HepG2 (cell line): ENCODE data around the gene PRODH. TPM values are rescaled to one million over a fixed set of nuclear protein-coding genes. Genes with fewer than 3 reads are reported as not detected.

ENCODE experiments used
- ATAC-seq: fragments of 200-7000 bp; cut with Tn5 transposase; 3 replicates; pipeline ENCODE4 v1.9.1; 2020; ENCODE audit warnings: mild to moderate bottlenecking, moderate library complexity
- Bru-seq: library from RNA; stranded (reverse); fragments of 400-500 nt; gene quantifications from one replicate; lab custom pipeline; 2021; lab: Mats Ljungman, UMichigan
- BruChase-seq, 2 experiments: library from RNA; stranded (reverse); fragments of 400-500 nt; gene quantifications; one replicate each; lab custom pipeline; 2021; lab: Mats Ljungman, UMichigan
- BruUV-seq: library from RNA; stranded (reverse); fragments of 400-500 nt; replicated peaks from 2 replicates; lab custom pipeline; 2021; lab: Mats Ljungman, UMichigan
- CTCF ChIA-PET: fragments of 300-600 bp; formaldehyde crosslinking; extraction: SDS; loops from one replicate; lab custom pipeline; 2021; ENCODE audit warnings: low total read pairs, inconsistent platforms, low intra/inter-chr PET ratio; lab: Yijun Ruan, JAX
- POLR2A ChIA-PET: fragments of 350-600 bp; sonication (Branson Sonifier 250); formaldehyde crosslinking; loops from one replicate; lab custom pipeline; 2020; ENCODE audit warnings: antibody characterized with exemption, inconsistent platforms; lab: Yijun Ruan, JAX
- DNase-seq: peaks from one replicate; pipeline ENCODE4 v3.0.0-alpha.2; 2015; ENCODE audit warnings: low spot score
- FAIRE-seq: peaks from 3 replicates; lab custom pipeline; 2011; peaks lifted over from hg19 to GRCh38; lab: Jason Lieb, UNC
- H2AFZ ChIP-seq: one replicate; pipeline ENCODE4 v1.6.1; 2011; ENCODE audit warnings: low read length, inconsistent platforms
- H3K27ac ChIP-seq: fragments of 300-600 bp; 3 replicates; pipeline ENCODE4 v1.8.0; 2011; ENCODE audit warnings: mixed run types, mild to moderate bottlenecking, mixed read lengths, low read length, inconsistent platforms; ENCODE audit not compliant: insufficient read depth; ENCODE audit errors: extremely low read length
- H3K27me3 ChIP-seq, 2 experiments: fragments of 200-600 bp in 1 of 2; 2 replicates in 1 of 2; 3 replicates in 1 of 2; pipeline versions ENCODE4 v1.6.0 to v1.8.0; 2011; ENCODE audit warnings: low read length in 2 of 2, mild to moderate bottlenecking in 2 of 2, moderate library complexity in 2 of 2, inconsistent platforms in 1 of 2; ENCODE audit not compliant: insufficient read depth in 2 of 2, control insufficient read depth in 1 of 2
- H3K36me3 ChIP-seq, 2 experiments: fragments of 200-600 bp in 1 of 2; replicated peaks in 1 of 2; 2 replicates in 1 of 2; 3 replicates in 1 of 2; pipeline versions ENCODE4 v1.5.1 to v1.8.0; 2011; ENCODE audit warnings: low read length in 2 of 2, inconsistent platforms in 1 of 2; ENCODE audit not compliant: insufficient read depth in 2 of 2, control insufficient read depth in 1 of 2
- H3K4me1 ChIP-seq: 2 replicates; pipeline ENCODE4 v1.5.1; 2012; ENCODE audit warnings: low read length, inconsistent platforms; ENCODE audit not compliant: insufficient read depth
- H3K4me2 ChIP-seq: 2 replicates; pipeline ENCODE4 v1.6.0; 2011; ENCODE audit warnings: low read depth, low read length, inconsistent platforms
- H3K4me3 ChIP-seq, 3 experiments: fragments of 200-600 bp in 1 of 3; sonication (generic), shearing (Covaris generic) in 1 of 3; replicated peaks in 1 of 3; 2 replicates each; pipeline ENCODE4 v1.5.1; 2011 to 2016; ENCODE audit warnings: low read length in 3 of 3, inconsistent platforms in 2 of 3, low read depth in 2 of 3, mild to moderate bottlenecking in 2 of 3, control low read depth in 1 of 3, mixed read lengths in 1 of 3; ENCODE audit not compliant: insufficient read depth in 1 of 3
- H3K79me2 ChIP-seq: one replicate; pipeline ENCODE4 v1.6.1; 2011; ENCODE audit warnings: low read length, inconsistent platforms; ENCODE audit not compliant: insufficient read depth
- H3K9ac ChIP-seq: 2 replicates; pipeline ENCODE4 v1.6.0; 2011; ENCODE audit warnings: mild to moderate bottlenecking, low read depth, low read length, inconsistent platforms; ENCODE audit not compliant: insufficient read depth
- H3K9me3 ChIP-seq: 2 replicates; pipeline ENCODE4 v1.5.1; 2012; ENCODE audit warnings: mild to moderate bottlenecking, low read length
- H4K20me1 ChIP-seq: 2 replicates; pipeline ENCODE4 v1.6.0; 2011; ENCODE audit warnings: inconsistent platforms, mild to moderate bottlenecking, low read length, moderate library complexity; ENCODE audit not compliant: insufficient read depth
- ARNT2 ChIP-seq: sonication (generic); formaldehyde crosslinking; IDR thresholded peaks from 2 replicates; pipeline ENCODE4 v1.8.0; 2022; ENCODE audit warnings: mild to moderate bottlenecking, low read depth, missing genetic modification reagents, moderate library complexity
- MAZ ChIP-seq, 2 experiments: sonication (generic) in 1 of 2; formaldehyde crosslinking in 1 of 2; IDR thresholded peaks; 2 replicates each; pipeline versions ENCODE4 v1.5.0 to v1.6.1; 2012 to 2020; ENCODE audit warnings: low read depth in 2 of 2, mild to moderate bottlenecking in 2 of 2, borderline replicate concordance in 1 of 2, improper control_type of control experiment in 1 of 2, low read length in 1 of 2, missing genetic modification reagents in 1 of 2, moderate library complexity in 1 of 2
- MLX ChIP-seq: IDR thresholded peaks from 2 replicates; pipeline ENCODE4 v1.6.1; 2016
- PHF20 ChIP-seq: sonication (generic); formaldehyde crosslinking; IDR thresholded peaks from 2 replicates; pipeline ENCODE4 v1.5.0; 2020; ENCODE audit warnings: mild to moderate bottlenecking, missing genetic modification reagents
- WIZ ChIP-seq: sonication (generic); formaldehyde crosslinking; IDR thresholded peaks from 2 replicates; pipeline ENCODE4 v1.5.1; 2020; ENCODE audit warnings: mild to moderate bottlenecking, missing genetic modification reagents
- ZBTB10 ChIP-seq: sonication (generic); formaldehyde crosslinking; IDR thresholded peaks from 2 replicates; pipeline ENCODE4 v1.4.0; 2020; ENCODE audit warnings: missing genetic modification reagents, borderline replicate concordance
- ZNF607 ChIP-seq: sonication (generic); formaldehyde crosslinking; IDR thresholded peaks from 2 replicates; pipeline ENCODE4 v1.5.1; 2020; ENCODE audit warnings: missing genetic modification reagents, mild to moderate bottlenecking, borderline replicate concordance
- ZZZ3 ChIP-seq: sonication (generic); formaldehyde crosslinking; IDR thresholded peaks from 2 replicates; pipeline ENCODE4 v1.4.0; 2020; ENCODE audit warnings: missing genetic modification reagents, mild to moderate bottlenecking, borderline replicate concordance
- WGBS: methylation state at CpG from one replicate; pipeline ENCODE4 v1.1.6; 2017; ENCODE audit warnings: low lambda C conversion rate; 5-methylcytosine and 5-hydroxymethylcytosine counted together
- in situ Hi-C: cut with HindIII; loops from 2 replicates; pipeline ENCODE4 v1.10.0; 2017; ENCODE audit warnings: low pct_unique_long_range_greater_than_20kb; ENCODE audit not compliant: extremely low pct_ligation_motif_present
- intact Hi-C: fragments of 100-400 bp; cut with micrococcal nuclease; formaldehyde crosslinking; loops from one replicate; pipeline ENCODE4 v1.10.0; 2022; ENCODE audit not compliant: unreplicated experiment
- long read RNA-seq, 2 experiments: library from RNA in 1 of 2; library from polyadenylated mRNA in 1 of 2; stranded (forward) in 1 of 2; unstranded in 1 of 2; transcript quantifications; one replicate each; pipeline ENCODE4 v2.0.0, GENCODE V29; 2019 to 2022
- polyA minus RNA-seq, 3 experiments: library from RNA; depleted of rRNA, polyadenylated mRNA; stranded (reverse); fragments of >200 nt; gene quantifications; 2 replicates each; pipeline ENCODE4 v1.2.3, GENCODE V29; 2011; ENCODE audit warnings: low replicate concordance in 1 of 3
- polyA plus RNA-seq, 8 experiments: library from polyadenylated mRNA; depleted of rRNA in 3 of 8; stranded (reverse) in 7 of 8; unstranded in 1 of 8; fragments of >200 nt; fragmentation: Illumina TruSeq in 4 of 8; extraction: Trizol in 4 of 8; gene quantifications; 2 replicates each; pipeline versions ENCODE4 v1.2.1 to v1.2.3, GENCODE V29; 2011 to 2016; ENCODE audit warnings: low read depth in 4 of 8, missing spikeins in 1 of 8, mixed read lengths in 1 of 8; ENCODE audit not compliant: insufficient read depth in 1 of 8
- total RNA-seq, 5 experiments: library from RNA; depleted of rRNA; stranded (reverse); fragments of >200 nt; fragmentation: Illumina TruSeq; extraction: Trizol; gene quantifications; 2 replicates each; pipeline ENCODE4 v1.2.3, GENCODE V29; 2016; ENCODE audit warnings: low read depth in 1 of 5
- TF ChIP-seq, protein P1 (sequence below): sonication (generic); formaldehyde crosslinking; IDR thresholded peaks from 2 replicates; pipeline ENCODE4 v1.4.0; 2020; ENCODE audit warnings: mild to moderate bottlenecking, low read depth, missing genetic modification reagents
- TF ChIP-seq, protein P2 (sequence below): sonication (generic); formaldehyde crosslinking; conservative IDR thresholded peaks from 2 replicates; pipeline ENCODE4 v1.8.1; 2023; ENCODE audit warnings: missing genetic modification reagents
- TF ChIP-seq, protein P3 (sequence below): sonication (generic); formaldehyde crosslinking; IDR thresholded peaks from 2 replicates; pipeline ENCODE4 v1.5.0; 2020; ENCODE audit warnings: missing genetic modification reagents

The PRODH gene
- total RNA-seq (2016; rRNA removed; fragmentation: Illumina TruSeq; extraction: Trizol) (0.29 TPM in 1 of 2 replicates, not detected in the other), polyA plus RNA-seq (2011; rRNA removed) (0.30 and 0.76 TPM in 2 replicates), polyA minus RNA-seq (2011; rRNA and poly(A)+ RNA removed; ENCODE audit: low replicate concordance) (0.26 and 0.62 TPM in 2 replicates), Bru-seq, nascent RNA (not detected), BruChase-seq, experiment 1, labeled RNA remaining after a 6-hour chase (percentile 8 among the genes with signal in this experiment), BruChase-seq, experiment 2, labeled RNA remaining after a 2-hour chase (not detected)
- total RNA-seq (2016; cell fraction: cytosol; rRNA removed; fragmentation: Illumina TruSeq; extraction: Trizol; ENCODE audit: low read depth) = not detected in 2 replicates
- total RNA-seq (2016; cell fraction: insoluble cytoplasmic fraction; rRNA removed; fragmentation: Illumina TruSeq; extraction: Trizol) = 0.30 TPM in 1 of 2 replicates, not detected in the other
- not detected in 2 replicates for total RNA-seq (2016; cell fraction: membrane; rRNA removed; fragmentation: Illumina TruSeq; extraction: Trizol)
- total RNA-seq (2016; cell fraction: nucleus; rRNA removed; fragmentation: Illumina TruSeq; extraction: Trizol) = 0.22 and 0.50 TPM in 2 replicates
- 0.04 and 0.29 TPM in 2 replicates for polyA plus RNA-seq (2011; cell fraction: cytosol; rRNA removed)
- polyA plus RNA-seq (2011; cell fraction: nucleus; rRNA removed) = 7.8 and 9.7 TPM in 2 replicates
- 0.59 and 0.69 TPM in 2 replicates for polyA plus RNA-seq (2012)
- polyA plus RNA-seq (2016; cell fraction: cytosol; fragmentation: Illumina TruSeq; extraction: Trizol; ENCODE audit: low read depth) = not detected in 2 replicates
- not detected in 2 replicates for polyA plus RNA-seq (2016; cell fraction: insoluble cytoplasmic fraction; fragmentation: Illumina TruSeq; extraction: Trizol; ENCODE audit: low read depth)
- not detected in 2 replicates for polyA plus RNA-seq (2016; cell fraction: membrane; fragmentation: Illumina TruSeq; extraction: Trizol; ENCODE audit: low read depth)
- polyA plus RNA-seq (2016; cell fraction: nucleus; fragmentation: Illumina TruSeq; extraction: Trizol; ENCODE audit: insufficient read depth, low read depth) = 0.76 and 1.5 TPM in 2 replicates
- 0.88 TPM in 1 of 2 replicates, not detected in the other for polyA minus RNA-seq (2011; cell fraction: cytosol; rRNA and poly(A)+ RNA removed)
- polyA minus RNA-seq (2011; cell fraction: nucleus; rRNA and poly(A)+ RNA removed) = 2.1 and 2.6 TPM in 2 replicates
- long read RNA-seq, experiment 1 = 0 reads
- long read RNA-seq, experiment 2 = 0 reads

- Histone ChIP-seq H3K4me2 (no peak within 1 kb of the TSS), H3K27ac (no peak within 1 kb of the TSS), H3K36me3 (no peaks in the 10 kb centered on the region), H3K4me1 (no peaks in the 10 kb centered on the region), H3K9me3 (no peaks in the 10 kb centered on the region), H2AFZ (no peak within 1 kb of the TSS), H3K9ac (no peak within 1 kb of the TSS), H3K4me3 (no peak within 1 kb of the TSS), H3K27me3 (no peaks in the 10 kb centered on the region), H3K79me2 (no peaks in the 10 kb centered on the region), H4K20me1 (no peaks in the 10 kb centered on the region)
- in situ Hi-C loops = no loop called here
- POLR2A ChIA-PET = no interaction called here
- FAIRE-seq = no peak
- DNase-seq = no peak
- ATAC-seq = peak; percentile 71
- intact Hi-C loops = no loop called here
- no TSS peak for BruUV-seq
- CTCF ChIA-PET = no interaction called here
- no CpG with 5 or more reads among the region's 67 CpGs for WGBS
- TF ChIP-seq ARNT2 (no peak), ZBTB10 (no peak), WIZ (CRISPR knock-in tag) (no peak), ZZZ3 (CRISPR knock-in tag) (no peak), PHF20 (CRISPR knock-in tag) (no peak), ZNF607 (no peak), MAZ (IDR thresholded peaks at IDR 0.05; ENCODE audit: borderline replicate concordance, low read depth, low read length) (no peak), MAZ (CRISPR knock-in tag; IDR thresholded peaks at IDR 0.05; ENCODE audit: low read depth) (no peak), MLX (no peak)
- TF ChIP-seq, protein P1, sequence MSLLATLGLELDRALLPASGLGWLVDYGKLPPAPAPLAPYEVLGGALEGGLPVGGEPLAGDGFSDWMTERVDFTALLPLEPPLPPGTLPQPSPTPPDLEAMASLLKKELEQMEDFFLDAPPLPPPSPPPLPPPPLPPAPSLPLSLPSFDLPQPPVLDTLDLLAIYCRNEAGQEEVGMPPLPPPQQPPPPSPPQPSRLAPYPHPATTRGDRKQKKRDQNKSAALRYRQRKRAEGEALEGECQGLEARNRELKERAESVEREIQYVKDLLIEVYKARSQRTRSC (CRISPR knock-in tag) = no peak
- TF ChIP-seq, protein P2, sequence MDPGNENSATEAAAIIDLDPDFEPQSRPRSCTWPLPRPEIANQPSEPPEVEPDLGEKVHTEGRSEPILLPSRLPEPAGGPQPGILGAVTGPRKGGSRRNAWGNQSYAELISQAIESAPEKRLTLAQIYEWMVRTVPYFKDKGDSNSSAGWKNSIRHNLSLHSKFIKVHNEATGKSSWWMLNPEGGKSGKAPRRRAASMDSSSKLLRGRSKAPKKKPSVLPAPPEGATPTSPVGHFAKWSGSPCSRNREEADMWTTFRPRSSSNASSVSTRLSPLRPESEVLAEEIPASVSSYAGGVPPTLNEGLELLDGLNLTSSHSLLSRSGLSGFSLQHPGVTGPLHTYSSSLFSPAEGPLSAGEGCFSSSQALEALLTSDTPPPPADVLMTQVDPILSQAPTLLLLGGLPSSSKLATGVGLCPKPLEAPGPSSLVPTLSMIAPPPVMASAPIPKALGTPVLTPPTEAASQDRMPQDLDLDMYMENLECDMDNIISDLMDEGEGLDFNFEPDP (CRISPR knock-in tag) = no peak
- TF ChIP-seq, protein P3, sequence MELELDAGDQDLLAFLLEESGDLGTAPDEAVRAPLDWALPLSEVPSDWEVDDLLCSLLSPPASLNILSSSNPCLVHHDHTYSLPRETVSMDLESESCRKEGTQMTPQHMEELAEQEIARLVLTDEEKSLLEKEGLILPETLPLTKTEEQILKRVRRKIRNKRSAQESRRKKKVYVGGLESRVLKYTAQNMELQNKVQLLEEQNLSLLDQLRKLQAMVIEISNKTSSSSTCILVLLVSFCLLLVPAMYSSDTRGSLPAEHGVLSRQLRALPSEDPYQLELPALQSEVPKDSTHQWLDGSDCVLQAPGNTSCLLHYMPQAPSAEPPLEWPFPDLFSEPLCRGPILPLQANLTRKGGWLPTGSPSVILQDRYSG (CRISPR knock-in tag) = no peak
Observed at GRCh38 chr22:18935889-18936529, at the start of gene PRODH. TSS of gene PRODH (minus strand) at chr22:18936293. CDS start at chr22:18936287, 6 bp downstream.
